Naive thymus-derived CD4-positive, alpha-beta T cell (primary cell): ENCODE data around the gene JDP2. TPM values are rescaled to one million over a fixed set of nuclear protein-coding genes. Genes with fewer than 3 reads are reported as not detected.

ENCODE experiments used
- ATAC-seq: fragments of 150-1000 bp; cut with Tn5 transposase; 2 replicates; pipeline ENCODE4 v1.10.0; 2021; ENCODE audit warnings: mild to moderate bottlenecking, moderate library complexity
- CTCF ChIA-PET: fragments of 350-600 bp; sonication (Branson Sonifier 250); formaldehyde crosslinking; loops from one replicate; lab custom pipeline; 2021; ENCODE audit warnings: antibody characterized with exemption; lab: Charles Lee
- POLR2A ChIA-PET: fragments of 350-600 bp; sonication (Branson Sonifier 250); formaldehyde crosslinking; loops from one replicate; lab custom pipeline; 2021; ENCODE audit warnings: antibody characterized with exemption, inconsistent platforms; lab: Charles Lee
- DNase-seq, 9 donors: peaks; one replicate each; pipeline versions ENCODE4 v3.0.0 to v3.0.0-alpha.2; 2020 to 2022; ENCODE audit warnings: mixed read lengths in 1 of 9
- H3K27ac ChIP-seq: one replicate; pipeline ENCODE4 v1.7.0; 2013; ENCODE audit warnings: mild to moderate bottlenecking, low read depth, low read length, moderate library complexity
- H3K27me3 ChIP-seq, 2 donors: one replicate each; pipeline ENCODE4 v1.7.0; 2013; ENCODE audit warnings: low read length in 2 of 2, mild to moderate bottlenecking in 2 of 2, moderate library complexity in 2 of 2; ENCODE audit not compliant: control insufficient read depth in 2 of 2, insufficient read depth in 2 of 2
- H3K36me3 ChIP-seq, 3 experiments: 1 replicate in 2 of 3; 2 replicates in 1 of 3; pipeline ENCODE4 v1.7.0; 2013; ENCODE audit warnings: low read length in 3 of 3, mild to moderate bottlenecking in 3 of 3, moderate library complexity in 1 of 3; ENCODE audit not compliant: insufficient read depth in 3 of 3, control insufficient read depth in 2 of 3
- H3K4me1 ChIP-seq, 2 donors: one replicate each; pipeline ENCODE4 v1.7.0; 2013; ENCODE audit warnings: low read length in 2 of 2, mild to moderate bottlenecking in 2 of 2, moderate library complexity in 1 of 2; ENCODE audit not compliant: control insufficient read depth in 2 of 2, insufficient read depth in 2 of 2
- H3K4me3 ChIP-seq: 2 replicates; pipeline ENCODE4 v1.7.0; 2013; ENCODE audit warnings: mild to moderate bottlenecking, low read length
- H3K9me3 ChIP-seq, 3 experiments: 1 replicate in 2 of 3; 2 replicates in 1 of 3; pipeline ENCODE4 v1.7.0; 2013; ENCODE audit warnings: low read length in 3 of 3; ENCODE audit not compliant: control insufficient read depth in 2 of 3
- H3K27ac Mint-ChIP-seq, 9 donors: one replicate each; pipeline ENCODE4 v1.8.0; 2020 to 2022; ENCODE audit warnings: mixed read lengths in 9 of 9, mild to moderate bottlenecking in 8 of 9, moderate library complexity in 5 of 9, inconsistent platforms in 2 of 9
- H3K27me3 Mint-ChIP-seq, 5 donors: one replicate each; pipeline ENCODE4 v1.8.0; 2021 to 2022; ENCODE audit warnings: mixed read lengths in 5 of 5, mild to moderate bottlenecking in 1 of 5
- H3K36me3 Mint-ChIP-seq, 5 donors: one replicate each; pipeline ENCODE4 v1.8.0; 2020 to 2022; ENCODE audit warnings: mixed read lengths in 5 of 5, mild to moderate bottlenecking in 3 of 5, inconsistent platforms in 1 of 5
- H3K4me1 Mint-ChIP-seq, 7 donors: one replicate each; pipeline ENCODE4 v1.8.0; 2020 to 2022; ENCODE audit warnings: mixed read lengths in 7 of 7, mild to moderate bottlenecking in 3 of 7, inconsistent platforms in 1 of 7
- H3K4me3 Mint-ChIP-seq, 10 donors: one replicate each; pipeline ENCODE4 v1.8.0; 2020 to 2022; ENCODE audit warnings: mild to moderate bottlenecking in 10 of 10, mixed read lengths in 10 of 10, moderate library complexity in 6 of 10, inconsistent platforms in 2 of 10
- H3K9me3 Mint-ChIP-seq, 11 donors: one replicate each; pipeline ENCODE4 v1.8.0; 2020 to 2022; ENCODE audit warnings: mixed read lengths in 11 of 11, mild to moderate bottlenecking in 4 of 11, inconsistent platforms in 1 of 11, moderate library complexity in 1 of 11
- intact Hi-C, 2 donors: fragments of 100-400 bp; cut with micrococcal nuclease; formaldehyde crosslinking; loops; one replicate each; pipeline ENCODE4 v1.15.1; 2023
- polyA plus RNA-seq, 2 donors: library from polyadenylated mRNA; unstranded; fragments of 300-500 nt; fragmentation: Illumina TruSeq; gene quantifications; one replicate each; pipeline ENCODE4 v1.2.3, GENCODE V29; 2021
- total RNA-seq, 6 experiments: library from RNA in 5 of 6; stranded (reverse) in 5 of 6; gene quantifications; 1 replicate in 5 of 6; 2 replicates in 1 of 6; pipeline ENCODE4 v1.2.3 and lab custom pipeline; 2021 to 2026

Gene JDP2
- total and polyA plus RNA-seq, 7 experiments from 2014 or later = 0.86 to 29.0 (median 1.5) TPM; not detected in 2

- Histone ChIP-seq H3K4me1 (no peaks in the 10 kb centered on the region), H3K27me3 (no peaks in the 10 kb centered on the region), H3K27ac (no peak overlapping the region), H3K36me3 (no peaks in the 10 kb centered on the region), H3K9me3 (no peaks in the 10 kb centered on the region), H3K4me3 (no peak overlapping the region)
- Mint-ChIP-seq H3K27me3 (peaks cover 0 to 3% (median 0%) of the 10 kb centered on the region in 5 donors), H3K9me3 (no peaks in the 10 kb centered on the region), H3K36me3 (peaks cover 0 to 1% (median 0%) of the 10 kb centered on the region in 5 donors), H3K27ac (no peak overlapping the region), H3K4me1 (peaks cover 0 to 6% (median 0%) of the 10 kb centered on the region in 7 donors), H3K4me3 (no peak overlapping the region)
- intact Hi-C loops = no loop called here
- ATAC-seq = no peak
- CTCF ChIA-PET = interaction anchor here (1.5 kb wide), 1 partner anchor 19 kb away, joined by 4 read pairs; no protein-coding TSS in a partner anchor
- POLR2A ChIA-PET = no interaction called here
- no peak for DNase-seq
Observed at GRCh38 chr14:75443203-75443969, 15.6 kb downstream of the JDP2 start.

DNA sequence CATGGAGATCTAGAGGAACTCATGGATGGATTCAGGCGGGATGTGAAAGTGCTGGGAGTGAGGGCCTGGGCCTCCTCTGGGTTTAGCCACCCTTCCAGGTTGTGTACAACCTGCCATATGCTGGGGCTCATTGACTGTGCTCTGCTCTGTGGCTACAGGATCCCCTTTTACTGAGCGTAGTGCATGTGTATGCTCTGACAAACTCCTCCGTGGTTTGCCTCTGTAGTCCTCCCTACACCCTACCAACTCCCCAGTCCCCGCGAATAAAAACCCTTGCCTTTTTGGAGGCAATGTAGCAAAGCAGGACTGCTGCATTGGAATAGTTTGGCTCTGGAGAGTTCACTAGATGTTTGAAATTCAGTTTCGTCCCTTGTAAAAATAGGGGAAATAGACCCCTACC is 17.4 kb downstream of the JDP2 start:
- no peak overlapping the region for H3K27ac ChIP-seq
- Mint-ChIP-seq H3K36me3 (peaks cover 0 to 1% (median 0%) of the 10 kb centered on the region in 5 donors), H3K4me1 (peaks cover 0 to 6% (median 0%) of the 10 kb centered on the region in 7 donors), H3K4me3 (no peak overlapping the region), H3K9me3 (no peaks in the 10 kb centered on the region), H3K27me3 (peaks cover 0 to 10% (median 0%) of the 10 kb centered on the region in 5 donors), H3K27ac (no peak overlapping the region)
- H3K9me3 ChIP-seq = no peaks in the 10 kb centered on the region
- H3K36me3 ChIP-seq = no peaks in the 10 kb centered on the region
- no peaks in the 10 kb centered on the region for H3K4me1 ChIP-seq
- no peaks in the 10 kb centered on the region for H3K27me3 ChIP-seq
- ChIA-PET CTCF (no interaction called here), POLR2A (no interaction called here)
- DNase-seq (no peak), ATAC-seq (no peak)
- no peak overlapping the region for H3K4me3 ChIP-seq
- intact Hi-C loops = no loop called here

DNA sequence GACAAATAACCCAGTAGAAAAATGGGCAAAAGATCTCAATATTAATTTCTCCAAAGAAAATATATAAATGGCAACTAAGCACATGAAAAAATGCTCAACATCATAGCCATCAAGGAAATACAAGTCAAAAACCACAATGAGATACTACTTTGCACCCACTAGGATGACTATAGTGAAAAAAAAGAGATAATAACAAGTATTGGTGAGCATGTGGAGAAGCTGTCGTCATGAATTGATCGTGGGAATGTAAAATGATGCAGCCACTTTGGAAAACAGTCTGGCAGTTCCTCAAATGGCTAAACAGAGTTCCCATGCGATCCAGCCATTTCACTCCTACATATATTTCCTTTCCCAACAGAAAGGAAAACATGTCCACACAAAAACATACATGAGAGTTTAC is 18.1 kb downstream of the JDP2 start:
- H3K27ac ChIP-seq = no peak overlapping the region
- Mint-ChIP-seq H3K9me3 (no peaks in the 10 kb centered on the region), H3K4me1 (peaks cover 0 to 6% (median 0%) of the 10 kb centered on the region in 7 donors), H3K36me3 (peaks cover 0 to 1% (median 0%) of the 10 kb centered on the region in 5 donors), H3K4me3 (no peak overlapping the region), H3K27ac (no peak overlapping the region), H3K27me3 (peaks cover 0 to 10% (median 0%) of the 10 kb centered on the region in 5 donors)
- DNase-seq (no peak), ATAC-seq (peak; percentile 47)
- no peaks in the 10 kb centered on the region for H3K27me3 ChIP-seq
- no peaks in the 10 kb centered on the region for H3K4me1 ChIP-seq
- POLR2A ChIA-PET = no interaction called here
- CTCF ChIA-PET = no interaction called here
- intact Hi-C loops = no loop called here
- H3K36me3 ChIP-seq = no peaks in the 10 kb centered on the region
- H3K4me3 ChIP-seq = no peak overlapping the region
- H3K9me3 ChIP-seq = no peaks in the 10 kb centered on the region

- Histone ChIP-seq H3K36me3 (no peaks in the 10 kb centered on the region), H3K27me3 (no peaks in the 10 kb centered on the region), H3K9me3 (no peaks in the 10 kb centered on the region), H3K27ac (no peak overlapping the region), H3K4me1 (no peaks in the 10 kb centered on the region), H3K4me3 (no peak overlapping the region)
- intact Hi-C loops = no loop called here
- Mint-ChIP-seq H3K27me3 (peaks cover 0 to 10% (median 0%) of the 10 kb centered on the region in 5 donors), H3K4me1 (peaks cover 0 to 6% (median 0%) of the 10 kb centered on the region in 7 donors), H3K36me3 (peaks cover 0 to 1% (median 0%) of the 10 kb centered on the region in 5 donors), H3K9me3 (no peaks in the 10 kb centered on the region), H3K27ac (peak overlapping the region in 1 of 9 donors; percentile 3), H3K4me3 (no peak overlapping the region)
- peak; percentile 60 for ATAC-seq
- ChIA-PET POLR2A (no interaction called here), CTCF (no interaction called here)
- DNase-seq = no peak
Observed at GRCh38 chr14:75446447-75446846, 18.6 kb downstream of the JDP2 start.

- no peaks in the 10 kb centered on the region for H3K9me3 Mint-ChIP-seq
- H3K27ac ChIP-seq = no peak overlapping the region
- no peaks in the 10 kb centered on the region for H3K27me3 ChIP-seq
- ChIA-PET POLR2A (no interaction called here), CTCF (interaction anchor here (0.6 to 0.8 kb wide), 2 partner anchors 134 to 139 kb away, joined by 4 to 6 read pairs; no protein-coding TSS in a partner anchor)
- no peaks in the 10 kb centered on the region for H3K4me1 ChIP-seq
- H3K4me1 Mint-ChIP-seq = peaks cover 0 to 6% (median 0%) of the 10 kb centered on the region in 7 donors
- intact Hi-C loops = no loop called here
- ATAC-seq (no peak), DNase-seq (no peak)
- H3K9me3 ChIP-seq = no peaks in the 10 kb centered on the region
- no peak overlapping the region for H3K4me3 ChIP-seq
- H3K4me3 Mint-ChIP-seq = no peak overlapping the region
- H3K36me3 Mint-ChIP-seq = no peaks in the 10 kb centered on the region
- H3K27ac Mint-ChIP-seq = no peak overlapping the region
- no peaks in the 10 kb centered on the region for H3K36me3 ChIP-seq
- H3K27me3 Mint-ChIP-seq = peaks cover 0 to 7% (median 0%) of the 10 kb centered on the region in 5 donors
Observed at GRCh38 chr14:75448209-75448608, 20.4 kb downstream of the JDP2 start.

- peaks cover 0 to 7% (median 0%) of the 10 kb centered on the region in 5 donors for H3K27me3 Mint-ChIP-seq
- Histone ChIP-seq H3K4me1 (no peaks in the 10 kb centered on the region), H3K27me3 (no peaks in the 10 kb centered on the region), H3K27ac (no peak overlapping the region), H3K36me3 (no peaks in the 10 kb centered on the region), H3K4me3 (no peak overlapping the region), H3K9me3 (no peaks in the 10 kb centered on the region)
- H3K4me3 Mint-ChIP-seq = no peak overlapping the region
- no peak for DNase-seq
- intact Hi-C loops = no loop called here
- peaks cover 0 to 9% (median 3%) of the 10 kb centered on the region in 7 donors for H3K4me1 Mint-ChIP-seq
- ChIA-PET POLR2A (no interaction called here), CTCF (no interaction called here)
- no peaks in the 10 kb centered on the region for H3K36me3 Mint-ChIP-seq
- ATAC-seq = no peak
- H3K27ac Mint-ChIP-seq = no peak overlapping the region
- H3K9me3 Mint-ChIP-seq = no peaks in the 10 kb centered on the region
Observed at GRCh38 chr14:75449036-75449435, 21.2 kb downstream of the JDP2 start.

DNA sequence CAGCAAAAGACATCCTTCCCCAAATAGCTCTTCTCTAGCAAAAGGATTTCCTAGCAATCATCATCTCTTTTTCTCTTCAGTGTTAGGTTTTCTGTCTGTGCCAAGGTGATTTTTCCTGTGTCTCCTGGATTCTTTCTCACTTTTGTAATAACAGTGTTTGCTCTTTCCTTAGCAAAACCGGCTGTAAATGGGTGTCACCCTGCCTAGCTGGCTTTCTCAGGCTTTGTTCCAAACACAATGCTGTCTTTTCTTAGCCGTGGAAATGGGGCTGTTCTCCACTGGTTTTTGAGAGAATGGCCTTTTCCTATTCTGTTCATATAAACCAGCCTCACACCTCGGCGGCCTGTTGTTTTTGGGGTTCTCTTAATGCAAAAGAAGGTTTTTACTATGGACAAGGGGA is 21.9 kb downstream of the JDP2 start:
- intact Hi-C loops = no loop called here

More for the DNA sequence above, 21.9 kb downstream of the JDP2 start:
- no peaks in the 10 kb centered on the region for H3K36me3 ChIP-seq
- Mint-ChIP-seq H3K27me3 (peaks cover 0 to 7% (median 0%) of the 10 kb centered on the region in 5 donors), H3K9me3 (no peaks in the 10 kb centered on the region), H3K4me3 (no peak overlapping the region), H3K36me3 (no peaks in the 10 kb centered on the region), H3K27ac (no peak overlapping the region), H3K4me1 (peaks cover 0 to 9% (median 3%) of the 10 kb centered on the region in 7 donors)
- H3K9me3 ChIP-seq = no peaks in the 10 kb centered on the region
- H3K27me3 ChIP-seq = no peaks in the 10 kb centered on the region
- ChIA-PET CTCF (no interaction called here), POLR2A (no interaction called here)
- H3K27ac ChIP-seq = no peak overlapping the region
- DNase-seq = no peak
- no peak for ATAC-seq
- H3K4me3 ChIP-seq = no peak overlapping the region
- H3K4me1 ChIP-seq = no peaks in the 10 kb centered on the region
